Liver (tissue), 9 donors: ENCODE data around the gene PTPRQ. TPM values are rescaled to one million over a fixed set of nuclear protein-coding genes. Genes with fewer than 3 reads are reported as not detected.

ENCODE experiments used
- DNase-seq: peaks from one replicate; pipeline ENCODE4 v3.0.0-alpha.2; 2017; ENCODE audit warnings: low spot score
- H3K27ac ChIP-seq, 2 donors: one replicate each; pipeline ENCODE4 v1.7.0; 2013; ENCODE audit warnings: inconsistent platforms in 2 of 2, low read length in 2 of 2, control low read depth in 1 of 2, low read depth in 1 of 2, mild to moderate bottlenecking in 1 of 2
- H3K27me3 ChIP-seq, 4 donors: one replicate each; pipeline versions ENCODE4 v1.6.1 to v1.7.0; 2013; ENCODE audit warnings: low read length in 3 of 4, inconsistent platforms in 1 of 4, mild to moderate bottlenecking in 1 of 4, moderate library complexity in 1 of 4; ENCODE audit not compliant: control insufficient read depth in 4 of 4, insufficient read depth in 4 of 4
- H3K36me3 ChIP-seq, 4 donors: one replicate each; pipeline versions ENCODE4 v1.6.1 to v1.7.0; 2013; ENCODE audit warnings: low read length in 3 of 4, mild to moderate bottlenecking in 3 of 4, low read depth in 1 of 4, moderate library complexity in 1 of 4; ENCODE audit not compliant: control insufficient read depth in 4 of 4, insufficient read depth in 3 of 4
- H3K4me1 ChIP-seq, 4 donors: one replicate each; pipeline versions ENCODE4 v1.6.1 to v1.7.0; 2013; ENCODE audit warnings: low read length in 3 of 4, mild to moderate bottlenecking in 3 of 4, moderate library complexity in 1 of 4; ENCODE audit not compliant: control insufficient read depth in 4 of 4, insufficient read depth in 4 of 4
- H3K4me3 ChIP-seq, 3 donors: one replicate each; pipeline versions ENCODE4 v1.6.1 to v1.7.0; 2013; ENCODE audit warnings: low read length in 3 of 3, control low read depth in 1 of 3, low read depth in 1 of 3, mild to moderate bottlenecking in 1 of 3
- H3K9ac ChIP-seq, 2 donors: one replicate each; pipeline ENCODE4 v1.7.0; 2013; ENCODE audit warnings: low read length in 2 of 2, mild to moderate bottlenecking in 2 of 2, moderate library complexity in 2 of 2, control low read depth in 1 of 2, low read depth in 1 of 2
- H3K9me3 ChIP-seq, 4 donors: one replicate each; pipeline versions ENCODE4 v1.6.1 to v1.7.0; 2013; ENCODE audit warnings: low read length in 3 of 4; ENCODE audit not compliant: control insufficient read depth in 4 of 4
- ATF3 ChIP-seq: IDR thresholded peaks from 2 replicates; pipeline ENCODE4 v1.6.1; 2016; ENCODE audit warnings: antibody characterized with exemption
- CTCF ChIP-seq: fragments of 150-350 bp; IDR thresholded peaks from 2 replicates; pipeline ENCODE4 v1.5.1; 2017; ENCODE audit warnings: improper control_type of control experiment, low read depth, low read length; ENCODE audit not compliant: missing input control
- EGR1 ChIP-seq, 2 donors: IDR thresholded peaks; 2 replicates each; pipeline ENCODE4 v1.6.1; 2016 to 2018; ENCODE audit warnings: antibody characterized with exemption in 2 of 2, low read depth in 2 of 2
- FOXA1 ChIP-seq: IDR thresholded peaks from 2 replicates; pipeline ENCODE4 v1.6.1; 2016; ENCODE audit warnings: antibody characterized with exemption
- FOXA2 ChIP-seq: IDR thresholded peaks from 2 replicates; pipeline ENCODE4 v1.6.1; 2016; ENCODE audit warnings: antibody characterized with exemption
- GABPA ChIP-seq, 2 donors: IDR thresholded peaks in 1 of 2; conservative IDR thresholded peaks in 1 of 2; 2 replicates each; pipeline ENCODE4 v1.6.1; 2016; ENCODE audit warnings: antibody characterized with exemption in 2 of 2, mild to moderate bottlenecking in 1 of 2, moderate library complexity in 1 of 2
- HNF4A ChIP-seq, 2 donors: conservative IDR thresholded peaks; 2 replicates each; pipeline ENCODE4 v1.6.1; 2016; ENCODE audit warnings: antibody characterized with exemption in 2 of 2, mild to moderate bottlenecking in 2 of 2
- HNF4G ChIP-seq: IDR thresholded peaks from 2 replicates; pipeline ENCODE4 v1.6.1; 2016; ENCODE audit warnings: antibody characterized with exemption
- JUND ChIP-seq, 2 donors: IDR thresholded peaks; 2 replicates each; pipeline ENCODE4 v1.6.1; 2016; ENCODE audit warnings: antibody characterized with exemption in 2 of 2
- MAX ChIP-seq: IDR thresholded peaks from 2 replicates; pipeline ENCODE4 v1.6.1; 2016; ENCODE audit warnings: antibody characterized with exemption
- NR2F2 ChIP-seq: IDR thresholded peaks from 2 replicates; pipeline ENCODE4 v1.6.1; 2016; ENCODE audit warnings: antibody characterized with exemption
- RAD21 ChIP-seq, 2 donors: IDR thresholded peaks; 2 replicates each; pipeline ENCODE4 v1.6.1; 2016; ENCODE audit warnings: antibody characterized with exemption in 2 of 2, mild to moderate bottlenecking in 2 of 2
- REST ChIP-seq: IDR thresholded peaks from 2 replicates; pipeline ENCODE4 v1.6.1; 2016; ENCODE audit warnings: antibody characterized with exemption, mild to moderate bottlenecking
- RXRA ChIP-seq, 2 donors: IDR thresholded peaks; 2 replicates each; pipeline ENCODE4 v1.6.1; 2017 to 2018; ENCODE audit warnings: antibody characterized with exemption in 2 of 2, mild to moderate bottlenecking in 1 of 2
- SP1 ChIP-seq: IDR thresholded peaks from 2 replicates; pipeline ENCODE4 v1.6.1; 2018; ENCODE audit warnings: antibody characterized with exemption, mild to moderate bottlenecking
- TAF1 ChIP-seq: conservative IDR thresholded peaks from 2 replicates; pipeline ENCODE4 v1.6.1; 2016; ENCODE audit warnings: antibody characterized with exemption, mild to moderate bottlenecking
- YY1 ChIP-seq: IDR thresholded peaks from 2 replicates; pipeline ENCODE4 v1.6.1; 2016; ENCODE audit warnings: antibody characterized with exemption, mild to moderate bottlenecking
- ZBTB33 ChIP-seq: IDR thresholded peaks from 2 replicates; pipeline ENCODE4 v1.6.1; 2016; ENCODE audit warnings: antibody characterized with exemption
- WGBS: extraction: QIAGEN DNeasy Blood & Tissue Kit; methylation state at CpG from one replicate; pipeline ENCODE4 v1.1.7; 2013; 5-methylcytosine and 5-hydroxymethylcytosine counted together
- polyA plus RNA-seq, 2 donors: library from polyadenylated mRNA; stranded (reverse) in 1 of 2; unstranded in 1 of 2; fragments of 200-250 nt in 1 of 2; fragments of >200 nt in 1 of 2; fragmentation: Nextera tagmentation in 1 of 2; extraction: Ambion mirVana in 1 of 2; gene quantifications; one replicate each; pipeline versions ENCODE4 v1.2.1 to v1.2.3, GENCODE V29; 2013 to 2015
- total RNA-seq, 2 donors: library from RNA; depleted of rRNA; stranded (reverse); fragments of >200 nt; gene quantifications; one replicate each; pipeline ENCODE4 v1.2.3, GENCODE V29; 2014
- donor health status: healthy.
- donor health status: healthy.
- donor health status: healthy.
- donor health status: healthy.
- donor health status: healthy.

PTPRQ gene
- total and polyA plus RNA-seq, 4 donors, result 0.02 to 0.08 (median 0.04) TPM

- peak overlapping the region; percentile 24 to 60 (median 37) for H3K4me3 ChIP-seq
- TF ChIP-seq REST, result peak; percentile 90
- TF ChIP-seq JUND (IDR thresholded peaks at IDR 0.05), result peak; percentile 96 to 98
- TF ChIP-seq SP1, result peak; percentile 88
- peak; percentile 75 to 82 for TF ChIP-seq RXRA (IDR thresholded peaks at IDR 0.05)
- TF ChIP-seq EGR1 (IDR thresholded peaks at IDR 0.05; ENCODE audit: low read depth in 2 of 2), result peak in 1 of 2 donors; percentile 66
- TF ChIP-seq RAD21 (IDR thresholded peaks at IDR 0.05), result peak; percentile 52 to 58
- TF ChIP-seq TAF1, result peak; percentile 66
- TF ChIP-seq YY1, result peak; percentile 72
- no peak for TF ChIP-seq NR2F2
- peak; percentile 74 for TF ChIP-seq HNF4G
- peak; percentile 51 for TF ChIP-seq ZBTB33
- no peak for TF ChIP-seq FOXA2
- peak; percentile 81 to 86 for TF ChIP-seq HNF4A (conservative IDR thresholded peaks at IDR 0.05)
- no peak for TF ChIP-seq FOXA1
- TF ChIP-seq MAX, result peak; percentile 61
- no peak for TF ChIP-seq CTCF
- no peak for TF ChIP-seq GABPA (IDR thresholded peaks at IDR 0.05 in 1 of 2, conservative IDR thresholded peaks at IDR 0.05 in 1 of 2)
- TF ChIP-seq ATF3, result peak; percentile 88
- peaks cover 3 to 15% (median 7%) of the 10 kb centered on the region in 4 donors for H3K4me1 ChIP-seq
- no peaks in the 10 kb centered on the region for H3K9me3 ChIP-seq
- no peak for DNase-seq
- H3K36me3 ChIP-seq, result no peaks in the 10 kb centered on the region
- peak overlapping the region; percentile 51 to 95 for H3K9ac ChIP-seq
- 30% methylated on average over 12 of the region's 12 CpGs for WGBS
- no peaks in the 10 kb centered on the region for H3K27me3 ChIP-seq
- peak overlapping the region; percentile 89 to 99 for H3K27ac ChIP-seq
These were observed 259.1 kb downstream of the PTPRQ start for GRCh38 chr12:80702889-80703805.
